Nephron progenitor cell (in vitro differentiated cells): ENCODE results near the gene HOXC10.

Experiments used
- DNase-seq: peaks from one replicate; pipeline ENCODE4 v3.0.0; 2021
- H3K27ac Mint-ChIP-seq: 2 replicates; pipeline ENCODE4 v1.8.0; 2021; ENCODE audit warnings: mild to moderate bottlenecking, moderate library complexity, mixed read lengths
- H3K27me3 Mint-ChIP-seq: 2 replicates; pipeline ENCODE4 v1.8.0; 2021; ENCODE audit warnings: mild to moderate bottlenecking, low read depth, mixed read lengths; ENCODE audit not compliant: poor library complexity
- H3K36me3 Mint-ChIP-seq: 2 replicates; pipeline ENCODE4 v1.8.0; 2021; ENCODE audit warnings: low read depth, mixed read lengths
- H3K4me1 Mint-ChIP-seq: 2 replicates; pipeline ENCODE4 v1.8.0; 2021; ENCODE audit warnings: mixed read lengths
- H3K4me3 Mint-ChIP-seq: 2 replicates; pipeline ENCODE4 v1.8.0; 2021; ENCODE audit warnings: mild to moderate bottlenecking, moderate library complexity, mixed read lengths
- H3K9me3 Mint-ChIP-seq: 2 replicates; pipeline ENCODE4 v1.8.0; 2021; ENCODE audit warnings: mild to moderate bottlenecking, moderate library complexity, mixed read lengths
- CTCF ChIP-seq: fragments of 200-600 bp; sonication (generic); IDR thresholded peaks from 2 replicates; pipeline ENCODE4 v1.5.0; 2021; ENCODE audit warnings: antibody characterized with exemption

The HOXC10 gene

GRCh38 chr12:53994264-53995001 lies 9.5 kb downstream of the HOXC10 start:
- peaks cover 22% of the 10 kb centered on the region for H3K27me3 Mint-ChIP-seq
- TF ChIP-seq CTCF: no peak
- H3K27ac Mint-ChIP-seq: peak overlapping the region; percentile 99
- peaks cover 61% of the 10 kb centered on the region for H3K36me3 Mint-ChIP-seq
- H3K4me1 Mint-ChIP-seq: peaks cover 53% of the 10 kb centered on the region
- H3K4me3 Mint-ChIP-seq: peak overlapping the region; percentile 98
- DNase-seq: peak; percentile 42
- H3K9me3 Mint-ChIP-seq: no peaks in the 10 kb centered on the region

- Mint-ChIP-seq H3K27ac (peak overlapping the region; percentile 99), H3K27me3 (peaks cover 22% of the 10 kb centered on the region)
- TF ChIP-seq CTCF: no peak
Measured at GRCh38 chr12:53995002-53995377, 10.0 kb downstream of the HOXC10 start.

GRCh38 chr12:53995378-53996239 lies 10.7 kb downstream of the HOXC10 start:
- peak overlapping the region; percentile 98 for H3K4me3 Mint-ChIP-seq
- no peaks in the 10 kb centered on the region for H3K9me3 Mint-ChIP-seq
- peak overlapping the region; percentile 99 for H3K27ac Mint-ChIP-seq
- no peak for TF ChIP-seq CTCF
- H3K27me3 Mint-ChIP-seq: peaks cover 18% of the 10 kb centered on the region
- DNase-seq: peak; percentile 64
- H3K36me3 Mint-ChIP-seq: peaks cover 56% of the 10 kb centered on the region
- H3K4me1 Mint-ChIP-seq: peaks cover 41% of the 10 kb centered on the region

More at GRCh38 chr12:53995002-53995377, 10.0 kb downstream of the HOXC10 start:
- no peak for DNase-seq
- Mint-ChIP-seq H3K4me1 (peaks cover 47% of the 10 kb centered on the region), H3K4me3 (peak overlapping the region; percentile 98), H3K36me3 (peaks cover 60% of the 10 kb centered on the region), H3K9me3 (no peaks in the 10 kb centered on the region)

- H3K27me3 Mint-ChIP-seq: peaks cover 20% of the 10 kb centered on the region
- peaks cover 43% of the 10 kb centered on the region for H3K4me1 Mint-ChIP-seq
- H3K36me3 Mint-ChIP-seq: peaks cover 53% of the 10 kb centered on the region
- H3K27ac Mint-ChIP-seq: peak overlapping the region; percentile 99
- peak; percentile 32 for DNase-seq
- TF ChIP-seq CTCF: no peak
- H3K4me3 Mint-ChIP-seq: peak overlapping the region; percentile 98
- H3K9me3 Mint-ChIP-seq: no peaks in the 10 kb centered on the region
Measured at GRCh38 chr12:53996240-53997203, 11.6 kb downstream of the HOXC10 start.

- no peaks in the 10 kb centered on the region for H3K9me3 Mint-ChIP-seq
- peaks cover 20% of the 10 kb centered on the region for H3K27me3 Mint-ChIP-seq
Measured at GRCh38 chr12:53997204-53998109, 12.5 kb downstream of the HOXC10 start.

More at GRCh38 chr12:53997204-53998109, 12.5 kb downstream of the HOXC10 start:
- peaks cover 44% of the 10 kb centered on the region for H3K4me1 Mint-ChIP-seq
- peak overlapping the region; percentile 99 for H3K27ac Mint-ChIP-seq
- no peak for TF ChIP-seq CTCF
- peak overlapping the region; percentile 98 for H3K4me3 Mint-ChIP-seq
- peak; percentile 50 for DNase-seq
- peaks cover 54% of the 10 kb centered on the region for H3K36me3 Mint-ChIP-seq
